ENCODE results near the gene S1PR5. TPM values are rescaled to one million over a fixed set of nuclear protein-coding genes. Genes with fewer than 3 reads are reported as not detected.

Gene S1PR5
- total and polyA plus RNA-seq, 12 donors = 0.14 to 3.0 (median 0.55) TPM; not detected in 1

DNA sequence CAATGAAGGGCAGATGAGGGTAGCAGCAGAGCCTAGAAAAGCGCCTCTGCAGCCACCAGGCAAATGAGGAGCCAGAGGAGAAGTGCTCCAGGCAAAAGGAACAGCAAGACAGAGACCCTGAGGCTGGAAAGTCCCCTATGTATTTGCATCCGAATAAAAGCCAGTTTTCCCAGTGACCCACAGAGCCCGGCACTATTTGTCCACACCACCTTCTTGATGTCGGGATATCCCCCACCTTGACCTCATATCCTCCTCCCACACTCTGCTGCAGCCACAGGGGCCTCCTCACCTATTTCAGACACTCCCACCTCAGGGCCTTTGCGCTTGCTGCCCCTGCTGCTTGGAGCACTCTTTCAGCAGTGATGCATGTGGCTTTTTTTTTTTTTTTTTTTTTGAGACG, 33.1 kb upstream of the S1PR5 start:
- intact Hi-C loops (cut with DNase I) = no loop called here
- Histone ChIP-seq H3K4me1 (replicated peaks in 1 of 2) (peaks cover 0 to 3% of the 10 kb centered on the region in 2 donors), H3K27ac (no peak overlapping the region), H3K27me3 (no peaks in the 10 kb centered on the region), H3K9me3 (replicated peaks in 1 of 3) (no peaks in the 10 kb centered on the region), H3K4me3 (no peak overlapping the region), H3K36me3 (replicated peaks in 1 of 2) (peaks cover 0 to 77% of the 10 kb centered on the region in 2 donors)
- no peak for TF ChIP-seq POLR2A (IDR thresholded peaks at IDR 0.05)
- TF ChIP-seq, protein P1, sequence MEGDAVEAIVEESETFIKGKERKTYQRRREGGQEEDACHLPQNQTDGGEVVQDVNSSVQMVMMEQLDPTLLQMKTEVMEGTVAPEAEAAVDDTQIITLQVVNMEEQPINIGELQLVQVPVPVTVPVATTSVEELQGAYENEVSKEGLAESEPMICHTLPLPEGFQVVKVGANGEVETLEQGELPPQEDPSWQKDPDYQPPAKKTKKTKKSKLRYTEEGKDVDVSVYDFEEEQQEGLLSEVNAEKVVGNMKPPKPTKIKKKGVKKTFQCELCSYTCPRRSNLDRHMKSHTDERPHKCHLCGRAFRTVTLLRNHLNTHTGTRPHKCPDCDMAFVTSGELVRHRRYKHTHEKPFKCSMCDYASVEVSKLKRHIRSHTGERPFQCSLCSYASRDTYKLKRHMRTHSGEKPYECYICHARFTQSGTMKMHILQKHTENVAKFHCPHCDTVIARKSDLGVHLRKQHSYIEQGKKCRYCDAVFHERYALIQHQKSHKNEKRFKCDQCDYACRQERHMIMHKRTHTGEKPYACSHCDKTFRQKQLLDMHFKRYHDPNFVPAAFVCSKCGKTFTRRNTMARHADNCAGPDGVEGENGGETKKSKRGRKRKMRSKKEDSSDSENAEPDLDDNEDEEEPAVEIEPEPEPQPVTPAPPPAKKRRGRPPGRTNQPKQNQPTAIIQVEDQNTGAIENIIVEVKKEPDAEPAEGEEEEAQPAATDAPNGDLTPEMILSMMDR (IDR thresholded peaks at IDR 0.05) = no peak
- WGBS, 4 donors = 82 to 99% (median 93%) methylated on average over 5 to 6 of the region's 6 CpGs
- DNase-seq = no peak

DNA sequence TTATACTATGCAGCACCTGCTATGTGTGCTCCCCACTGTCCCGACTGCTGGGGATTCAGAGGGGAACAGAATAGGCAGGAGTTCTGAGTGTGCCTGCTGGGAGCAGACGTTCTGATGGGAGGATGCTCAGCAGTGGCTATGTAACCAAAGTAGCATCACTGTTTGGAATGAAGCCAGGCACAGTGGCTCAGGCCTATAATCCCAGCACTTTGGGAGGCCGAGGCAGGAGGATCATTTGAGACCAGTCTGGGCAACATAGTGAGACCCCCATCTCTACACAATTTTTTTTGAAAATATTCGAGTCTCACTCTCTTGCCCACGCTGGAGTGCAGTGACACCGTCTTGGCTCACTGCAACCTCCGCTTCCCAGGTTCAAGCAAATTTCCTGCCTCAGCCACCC, 32.5 kb upstream of the S1PR5 start:
- 85 to 92% (median 90%) methylated on average over 6 to 7 of the region's 7 CpGs for WGBS, 4 donors
- no peak for DNase-seq
- Histone ChIP-seq H3K27me3 (no peaks in the 10 kb centered on the region), H3K4me3 (no peak overlapping the region), H3K27ac (no peak overlapping the region), H3K36me3 (replicated peaks in 1 of 2) (peaks cover 0 to 71% of the 10 kb centered on the region in 2 donors), H3K4me1 (replicated peaks in 1 of 2) (peaks cover 1 to 9% of the 10 kb centered on the region in 2 donors), H3K9me3 (replicated peaks in 1 of 3) (no peaks in the 10 kb centered on the region)
- TF ChIP-seq, protein P1 (IDR thresholded peaks at IDR 0.05) = no peak
- no peak for TF ChIP-seq POLR2A (IDR thresholded peaks at IDR 0.05)
- intact Hi-C loops (cut with DNase I) = no loop called here

DNA sequence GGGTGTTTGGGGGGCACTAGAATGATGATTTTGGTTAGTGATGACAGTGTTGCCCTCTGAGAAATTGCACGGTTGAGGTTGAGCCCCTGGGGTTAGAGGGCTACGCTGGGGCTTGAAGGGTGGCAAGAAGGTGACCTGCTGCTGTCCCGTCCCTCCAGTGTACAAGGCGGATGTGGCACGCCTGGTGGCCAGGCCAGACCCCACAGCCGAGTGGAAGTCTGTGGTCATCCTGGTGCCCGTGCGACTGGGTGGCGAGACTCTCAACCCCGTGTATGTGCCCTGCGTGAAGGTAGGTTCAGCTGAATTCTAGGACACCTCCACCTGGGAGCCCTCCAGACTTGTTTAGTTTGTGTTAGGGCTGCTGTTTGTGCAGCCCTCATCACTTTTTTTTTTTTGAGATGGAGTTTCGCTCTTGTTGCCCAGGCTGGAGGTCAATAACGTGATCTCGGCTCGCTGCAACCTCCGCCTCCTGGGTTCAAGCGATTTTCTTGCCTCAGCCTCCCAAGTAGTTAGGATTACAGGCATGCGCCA, 31.6 kb upstream of the S1PR5 start:
- Histone ChIP-seq H3K27ac (no peak overlapping the region), H3K4me1 (replicated peaks in 1 of 2) (peaks cover 7 to 14% of the 10 kb centered on the region in 2 donors), H3K27me3 (no peaks in the 10 kb centered on the region), H3K9me3 (replicated peaks in 1 of 3) (no peaks in the 10 kb centered on the region), H3K36me3 (replicated peaks in 1 of 2) (peaks cover 0 to 62% of the 10 kb centered on the region in 2 donors), H3K4me3 (no peak overlapping the region)
- WGBS, 4 donors = 93 to 96% (median 95%) methylated on average over 13 to 18 of the region's 18 CpGs
- no peak for TF ChIP-seq POLR2A (IDR thresholded peaks at IDR 0.05)
- TF ChIP-seq, protein P1 (IDR thresholded peaks at IDR 0.05) = no peak
- DNase-seq = no peak
- intact Hi-C loops (cut with DNase I) = no loop called here

DNA sequence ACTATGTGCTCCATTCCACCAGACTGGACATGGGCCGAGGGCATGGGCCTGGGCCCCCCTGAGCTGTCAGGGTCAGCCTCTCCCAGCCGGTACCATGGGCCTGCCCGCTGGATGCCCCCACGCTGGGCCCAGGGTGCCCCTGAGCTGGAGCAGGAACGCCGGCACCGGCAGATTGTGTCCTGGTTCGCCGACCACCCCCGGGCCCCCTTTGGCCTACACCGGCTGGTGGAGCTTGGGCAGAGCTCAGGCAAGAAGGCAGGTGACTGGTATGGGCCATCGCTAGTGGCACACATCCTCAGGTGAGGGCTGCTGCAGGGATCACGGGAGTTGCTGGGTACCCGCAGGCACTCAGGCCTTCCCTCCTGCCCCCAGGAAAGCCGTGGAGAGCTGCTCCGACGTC, 29.6 kb upstream of the S1PR5 start:
- Histone ChIP-seq H3K27me3 (no peaks in the 10 kb centered on the region), H3K4me1 (replicated peaks in 1 of 2) (peaks cover 10 to 18% of the 10 kb centered on the region in 2 donors), H3K4me3 (no peak overlapping the region), H3K36me3 (replicated peaks in 1 of 2) (peaks cover 0 to 42% of the 10 kb centered on the region in 2 donors), H3K9me3 (replicated peaks in 1 of 3) (no peaks in the 10 kb centered on the region), H3K27ac (no peak overlapping the region)
- no peak for DNase-seq
- TF ChIP-seq POLR2A (IDR thresholded peaks at IDR 0.05) = no peak
- TF ChIP-seq, protein P1 (IDR thresholded peaks at IDR 0.05) = no peak
- intact Hi-C loops (cut with DNase I) = no loop called here
- 89 to 97% (median 92%) methylated on average over 10 to 17 of the region's 17 CpGs for WGBS, 4 donors
